ENCODE data around the gene GLYATL3.

The GLYATL3 gene

DNA sequence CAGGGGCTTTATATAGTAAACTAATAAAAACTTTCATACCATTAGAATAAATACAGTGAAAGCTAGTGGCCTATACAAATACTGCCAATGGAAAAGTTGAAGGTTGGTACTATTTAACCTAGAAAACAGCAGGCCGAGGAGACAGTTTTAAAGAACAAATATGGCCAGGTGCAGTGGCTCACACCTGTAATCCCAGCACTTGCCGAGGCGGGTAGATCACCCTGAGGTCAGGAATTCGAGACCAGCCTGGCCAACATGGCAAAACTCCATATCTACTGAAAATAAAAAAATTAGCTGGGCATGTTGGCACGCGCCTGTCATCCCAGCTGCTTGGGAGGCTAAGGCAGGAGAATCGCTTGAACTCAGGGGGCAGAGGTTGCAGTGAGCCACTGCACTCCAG, 24.8 kb downstream of the GLYATL3 start:
- H3K18ac ChIP-seq (ENCODE audit: low read depth in 1 of 2, low read length in 2 of 2): no peak overlapping the region
- H3K9ac ChIP-seq (ENCODE audit: low read length): no peak overlapping the region
- H2BK120ac ChIP-seq (ENCODE audit: low read depth, low read length): no peak overlapping the region
- no peak overlapping the region for H4K91ac ChIP-seq (ENCODE audit: low read length)
- no peak overlapping the region for H2BK5ac ChIP-seq (ENCODE audit: low read depth, low read length, poor library complexity, severe bottlenecking)
- H3K9me3 ChIP-seq (ENCODE audit: control insufficient read depth, low read length): no peaks in the 10 kb centered on the region
- no peak overlapping the region for H3K27ac ChIP-seq (ENCODE audit: low read length, poor library complexity, severe bottlenecking)
- no peaks in the 10 kb centered on the region for H3K4me1 ChIP-seq (ENCODE audit: control insufficient read depth, insufficient read depth, low read depth, low read length)
- no peaks in the 10 kb centered on the region for H3K79me1 ChIP-seq (replicated peaks; ENCODE audit: low read length, poor library complexity, severe bottlenecking)
- 92% methylated on average over 7 of the region's 7 CpGs for WGBS
- H2BK12ac ChIP-seq (ENCODE audit: low read length in 2 of 2): no peak overlapping the region
- no peak overlapping the region for H3K4me2 ChIP-seq (ENCODE audit: low read length, poor library complexity, severe bottlenecking)
- H3K4me3 ChIP-seq (ENCODE audit: insufficient read depth in 1 of 2, low read depth in 1 of 2, low read length in 2 of 2): no peak overlapping the region
- H3K27me3 ChIP-seq (ENCODE audit: control insufficient read depth in 1 of 2, insufficient read depth in 1 of 2, low read length in 2 of 2): no peaks in the 10 kb centered on the region
- H3K23ac ChIP-seq (ENCODE audit: low read length in 2 of 2): no peak overlapping the region
- H3K4ac ChIP-seq (ENCODE audit: low read depth in 1 of 2, low read length in 2 of 2): no peak overlapping the region
- H4K8ac ChIP-seq (ENCODE audit: low read length): no peak overlapping the region
- H2BK15ac ChIP-seq (ENCODE audit: low read depth, poor library complexity, severe bottlenecking): no peak overlapping the region
- DNase-seq: no peak
- no peaks in the 10 kb centered on the region for H3K36me3 ChIP-seq (ENCODE audit: control insufficient read depth in 1 of 2, insufficient read depth in 2 of 2, low read depth in 1 of 2, low read length in 2 of 2)
- H3K14ac ChIP-seq (ENCODE audit: low read length in 2 of 2): no peak overlapping the region
- no peak overlapping the region for H2AFZ ChIP-seq (ENCODE audit: low read depth, low read length)
- no peak overlapping the region for H2AK5ac ChIP-seq (ENCODE audit: low read length, severe bottlenecking)

DNA sequence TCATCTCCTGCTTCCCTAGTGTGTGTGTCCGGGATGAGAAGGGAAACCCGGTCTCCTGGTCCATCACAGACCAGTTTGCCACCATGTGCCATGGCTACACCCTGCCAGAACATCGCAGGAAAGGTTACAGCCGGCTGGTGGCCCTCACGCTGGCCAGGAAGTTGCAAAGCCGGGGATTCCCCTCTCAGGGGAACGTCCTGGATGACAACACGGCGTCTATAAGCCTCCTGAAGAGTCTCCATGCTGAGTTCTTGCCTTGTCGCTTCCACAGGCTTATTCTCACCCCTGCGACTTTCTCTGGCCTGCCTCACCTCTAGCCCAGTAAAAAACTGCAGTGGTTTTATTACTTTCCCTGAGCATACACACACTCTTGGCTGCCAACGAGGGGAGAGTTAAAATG, 26.9 kb downstream of the GLYATL3 start:
- Histone ChIP-seq H3K27me3 (ENCODE audit: control insufficient read depth in 1 of 2, insufficient read depth in 1 of 2, low read length in 2 of 2) (no peaks in the 10 kb centered on the region), H2AFZ (ENCODE audit: low read depth, low read length) (no peak overlapping the region), H3K23ac (ENCODE audit: low read length in 2 of 2) (no peak overlapping the region), H3K4me3 (ENCODE audit: insufficient read depth in 1 of 2, low read depth in 1 of 2, low read length in 2 of 2) (no peak overlapping the region), H2BK12ac (ENCODE audit: low read length in 2 of 2) (no peak overlapping the region), H3K18ac (ENCODE audit: low read depth in 1 of 2, low read length in 2 of 2) (no peak overlapping the region), H3K9ac (ENCODE audit: low read length) (no peak overlapping the region), H2BK120ac (ENCODE audit: low read depth, low read length) (no peak overlapping the region), H3K4ac (ENCODE audit: low read depth in 1 of 2, low read length in 2 of 2) (no peak overlapping the region), H3K79me1 (replicated peaks; ENCODE audit: low read length, poor library complexity, severe bottlenecking) (no peaks in the 10 kb centered on the region), H3K9me3 (ENCODE audit: control insufficient read depth, low read length) (no peaks in the 10 kb centered on the region), H2AK5ac (ENCODE audit: low read length, severe bottlenecking) (no peak overlapping the region), H3K14ac (ENCODE audit: low read length in 2 of 2) (peak overlapping the region in 1 of 2 experiments; percentile 3), H4K8ac (ENCODE audit: low read length) (no peak overlapping the region), H2BK5ac (ENCODE audit: low read depth, low read length, poor library complexity, severe bottlenecking) (no peak overlapping the region), H3K36me3 (ENCODE audit: control insufficient read depth in 1 of 2, insufficient read depth in 2 of 2, low read depth in 1 of 2, low read length in 2 of 2) (no peaks in the 10 kb centered on the region), H4K91ac (ENCODE audit: low read length) (no peak overlapping the region), H2BK15ac (ENCODE audit: low read depth, poor library complexity, severe bottlenecking) (no peak overlapping the region), H3K4me2 (ENCODE audit: low read length, poor library complexity, severe bottlenecking) (no peak overlapping the region), H3K27ac (ENCODE audit: low read length, poor library complexity, severe bottlenecking) (no peak overlapping the region), H3K4me1 (ENCODE audit: control insufficient read depth, insufficient read depth, low read depth, low read length) (no peaks in the 10 kb centered on the region)
- DNase-seq: no peak
- WGBS: 73% methylated on average over 12 of the region's 12 CpGs

DNA sequence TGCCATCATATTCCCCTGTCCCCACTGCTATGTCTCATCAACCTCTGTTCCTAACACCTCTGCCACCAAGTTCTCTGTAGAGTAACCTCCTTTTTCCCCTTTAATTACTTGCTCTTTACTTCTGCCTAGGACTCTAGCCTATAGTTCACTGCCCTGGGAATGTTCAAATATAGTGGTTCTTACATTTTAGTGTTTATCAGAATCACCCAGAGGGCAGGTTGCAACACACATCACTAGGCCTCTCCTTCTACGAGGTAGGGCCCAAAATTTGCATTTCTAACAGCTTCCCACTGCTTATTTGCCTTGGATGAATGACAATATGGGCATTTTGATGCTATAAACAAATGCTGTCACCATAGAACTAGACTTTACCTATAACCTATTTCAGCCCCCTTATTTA, 27.6 kb downstream of the GLYATL3 start:
- no peak overlapping the region for H4K8ac ChIP-seq (ENCODE audit: low read length)
- H3K9me3 ChIP-seq (ENCODE audit: control insufficient read depth, low read length): no peaks in the 10 kb centered on the region
- no peaks in the 10 kb centered on the region for H3K4me1 ChIP-seq (ENCODE audit: control insufficient read depth, insufficient read depth, low read depth, low read length)
- DNase-seq: no peak
- H3K23ac ChIP-seq (ENCODE audit: low read length in 2 of 2): no peak overlapping the region
- H2BK5ac ChIP-seq (ENCODE audit: low read depth, low read length, poor library complexity, severe bottlenecking): no peak overlapping the region
- no peak overlapping the region for H2BK12ac ChIP-seq (ENCODE audit: low read length in 2 of 2)
- no peak overlapping the region for H4K91ac ChIP-seq (ENCODE audit: low read length)
- H3K79me1 ChIP-seq (replicated peaks; ENCODE audit: low read length, poor library complexity, severe bottlenecking): no peaks in the 10 kb centered on the region
- H3K14ac ChIP-seq (ENCODE audit: low read length in 2 of 2): no peak overlapping the region
- H2AFZ ChIP-seq (ENCODE audit: low read depth, low read length): no peak overlapping the region
- no peak overlapping the region for H3K4me3 ChIP-seq (ENCODE audit: insufficient read depth in 1 of 2, low read depth in 1 of 2, low read length in 2 of 2)
- H3K27me3 ChIP-seq (ENCODE audit: control insufficient read depth in 1 of 2, insufficient read depth in 1 of 2, low read length in 2 of 2): no peaks in the 10 kb centered on the region
- H2BK120ac ChIP-seq (ENCODE audit: low read depth, low read length): no peak overlapping the region
- 33% methylated on average over 1 of the region's 1 CpG for WGBS
- no peaks in the 10 kb centered on the region for H3K36me3 ChIP-seq (ENCODE audit: control insufficient read depth in 1 of 2, insufficient read depth in 2 of 2, low read depth in 1 of 2, low read length in 2 of 2)
- H3K18ac ChIP-seq (ENCODE audit: low read depth in 1 of 2, low read length in 2 of 2): no peak overlapping the region
- no peak overlapping the region for H3K4ac ChIP-seq (ENCODE audit: low read depth in 1 of 2, low read length in 2 of 2)
- H3K27ac ChIP-seq (ENCODE audit: low read length, poor library complexity, severe bottlenecking): no peak overlapping the region
- H2BK15ac ChIP-seq (ENCODE audit: low read depth, poor library complexity, severe bottlenecking): no peak overlapping the region
- no peak overlapping the region for H3K9ac ChIP-seq (ENCODE audit: low read length)
- no peak overlapping the region for H2AK5ac ChIP-seq (ENCODE audit: low read length, severe bottlenecking)
- no peak overlapping the region for H3K4me2 ChIP-seq (ENCODE audit: low read length, poor library complexity, severe bottlenecking)

DNA sequence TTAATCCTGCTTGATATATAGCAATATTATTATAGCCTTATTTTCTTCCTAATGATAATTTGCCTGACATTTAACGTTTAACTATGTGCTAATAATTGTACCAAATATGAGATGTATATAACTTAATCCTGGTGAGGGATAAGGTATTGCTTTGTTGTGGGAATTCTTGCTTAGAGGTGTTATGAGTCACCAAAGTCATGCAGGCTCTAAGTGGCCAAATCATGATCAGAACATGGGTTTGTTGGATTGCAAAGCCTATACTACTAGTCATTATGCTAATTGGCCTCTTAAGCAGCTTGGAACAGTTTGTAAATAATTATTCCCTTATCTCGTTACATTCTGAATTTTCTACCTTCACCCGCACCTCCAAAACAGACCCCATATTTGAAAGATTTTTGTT, 28.8 kb downstream of the GLYATL3 start:
- Histone ChIP-seq H4K91ac (ENCODE audit: low read length) (no peak overlapping the region), H2BK15ac (ENCODE audit: low read depth, poor library complexity, severe bottlenecking) (no peak overlapping the region), H3K23ac (ENCODE audit: low read length in 2 of 2) (no peak overlapping the region), H2BK12ac (ENCODE audit: low read length in 2 of 2) (no peak overlapping the region), H3K14ac (ENCODE audit: low read length in 2 of 2) (no peak overlapping the region), H3K36me3 (ENCODE audit: control insufficient read depth in 1 of 2, insufficient read depth in 2 of 2, low read depth in 1 of 2, low read length in 2 of 2) (no peaks in the 10 kb centered on the region), H3K9me3 (ENCODE audit: control insufficient read depth, low read length) (no peaks in the 10 kb centered on the region), H2AFZ (ENCODE audit: low read depth, low read length) (no peak overlapping the region), H2BK120ac (ENCODE audit: low read depth, low read length) (no peak overlapping the region), H4K8ac (ENCODE audit: low read length) (no peak overlapping the region), H2BK5ac (ENCODE audit: low read depth, low read length, poor library complexity, severe bottlenecking) (no peak overlapping the region), H2AK5ac (ENCODE audit: low read length, severe bottlenecking) (no peak overlapping the region), H3K9ac (ENCODE audit: low read length) (no peak overlapping the region), H3K27me3 (ENCODE audit: control insufficient read depth in 1 of 2, insufficient read depth in 1 of 2, low read length in 2 of 2) (no peaks in the 10 kb centered on the region), H3K4me2 (ENCODE audit: low read length, poor library complexity, severe bottlenecking) (no peak overlapping the region), H3K4me1 (ENCODE audit: control insufficient read depth, insufficient read depth, low read depth, low read length) (no peaks in the 10 kb centered on the region), H3K4me3 (ENCODE audit: insufficient read depth in 1 of 2, low read depth in 1 of 2, low read length in 2 of 2) (no peak overlapping the region), H3K18ac (ENCODE audit: low read depth in 1 of 2, low read length in 2 of 2) (no peak overlapping the region), H3K79me1 (replicated peaks; ENCODE audit: low read length, poor library complexity, severe bottlenecking) (no peaks in the 10 kb centered on the region), H3K27ac (ENCODE audit: low read length, poor library complexity, severe bottlenecking) (no peak overlapping the region), H3K4ac (ENCODE audit: low read depth in 1 of 2, low read length in 2 of 2) (no peak overlapping the region)
- no peak for DNase-seq
- 85% methylated on average over 2 of the region's 3 CpGs for WGBS

Measured in mesenchymal stem cell (in vitro differentiated cells and primary cell).